IPS DF 4.7 (cell line): ENCODE data around the gene EFCAB8.

ENCODE experiments used
- DNase-seq: peaks from one replicate; pipeline ENCODE4 v3.0.0-alpha.2; 2013; ENCODE audit warnings: low spot score; ENCODE audit errors: extremely low read depth

The EFCAB8 gene

DNA sequence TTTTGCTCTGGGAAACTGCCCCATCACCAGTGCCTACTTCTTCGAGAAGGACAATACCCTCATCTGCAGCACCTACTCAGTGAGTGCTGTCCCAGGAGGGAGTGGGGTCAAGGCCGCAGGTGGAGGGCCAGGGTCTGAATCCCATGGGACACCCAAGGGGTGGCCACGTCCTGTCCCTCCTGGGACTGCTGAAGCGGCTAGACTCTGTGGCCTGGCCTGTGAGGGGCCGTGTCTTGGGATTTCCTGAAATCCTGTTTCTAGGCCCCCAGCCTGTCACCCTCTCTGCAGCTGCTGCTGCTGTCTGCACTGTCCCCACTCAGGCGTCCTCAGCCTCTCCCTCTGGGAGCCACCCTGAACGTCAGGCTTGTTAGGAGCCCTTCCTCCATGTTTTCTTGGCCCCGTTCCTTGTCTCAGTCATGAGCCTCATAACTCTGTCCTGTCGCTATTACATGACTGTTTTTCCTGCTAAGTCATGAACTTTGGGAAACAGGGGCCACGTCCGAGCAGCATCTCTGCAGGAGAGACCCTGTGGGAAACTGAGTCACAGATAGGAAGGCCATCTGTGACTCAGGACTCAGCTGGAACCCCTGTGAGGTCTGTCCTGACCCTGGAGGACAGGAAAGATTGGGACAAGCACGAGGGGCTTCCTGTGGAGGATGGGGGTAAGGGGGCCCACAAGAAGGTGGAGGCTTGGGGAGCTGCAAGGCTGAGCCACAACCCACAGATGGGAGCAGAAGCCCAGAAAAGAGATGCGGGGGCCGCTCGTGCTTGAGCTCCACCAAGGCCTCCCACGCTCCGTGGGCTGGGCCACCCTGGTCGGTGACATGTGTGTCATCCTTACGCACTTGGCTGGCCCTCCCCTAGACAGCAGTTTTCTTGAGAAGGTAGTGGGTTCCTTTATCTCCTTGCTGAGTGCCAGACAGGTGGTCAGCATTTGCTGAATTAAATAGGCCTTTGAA, 49.9 kb downstream of the EFCAB8 start:
- DNase-seq = no peak

DNA sequence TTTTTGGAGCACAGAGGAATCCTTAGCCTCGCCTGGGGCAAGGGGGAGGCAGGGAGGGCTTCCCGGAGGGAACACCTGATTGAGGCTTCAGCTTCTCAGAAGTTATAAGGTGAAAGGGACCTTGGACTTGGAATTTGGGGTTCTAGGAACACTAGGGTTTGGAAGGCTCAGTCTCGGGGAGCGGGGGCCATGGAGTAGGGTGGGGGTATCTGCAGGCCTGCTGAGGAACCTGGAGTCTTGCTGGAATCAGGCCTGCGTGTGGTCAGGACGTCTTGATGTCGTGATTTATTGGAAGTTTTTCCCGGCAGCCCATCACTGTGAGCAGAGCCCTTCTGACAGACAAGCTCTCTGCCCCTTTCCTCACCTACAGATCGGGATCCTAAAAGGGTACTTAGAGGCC, 50.7 kb downstream of the EFCAB8 start:
- no peak for DNase-seq

DNA sequence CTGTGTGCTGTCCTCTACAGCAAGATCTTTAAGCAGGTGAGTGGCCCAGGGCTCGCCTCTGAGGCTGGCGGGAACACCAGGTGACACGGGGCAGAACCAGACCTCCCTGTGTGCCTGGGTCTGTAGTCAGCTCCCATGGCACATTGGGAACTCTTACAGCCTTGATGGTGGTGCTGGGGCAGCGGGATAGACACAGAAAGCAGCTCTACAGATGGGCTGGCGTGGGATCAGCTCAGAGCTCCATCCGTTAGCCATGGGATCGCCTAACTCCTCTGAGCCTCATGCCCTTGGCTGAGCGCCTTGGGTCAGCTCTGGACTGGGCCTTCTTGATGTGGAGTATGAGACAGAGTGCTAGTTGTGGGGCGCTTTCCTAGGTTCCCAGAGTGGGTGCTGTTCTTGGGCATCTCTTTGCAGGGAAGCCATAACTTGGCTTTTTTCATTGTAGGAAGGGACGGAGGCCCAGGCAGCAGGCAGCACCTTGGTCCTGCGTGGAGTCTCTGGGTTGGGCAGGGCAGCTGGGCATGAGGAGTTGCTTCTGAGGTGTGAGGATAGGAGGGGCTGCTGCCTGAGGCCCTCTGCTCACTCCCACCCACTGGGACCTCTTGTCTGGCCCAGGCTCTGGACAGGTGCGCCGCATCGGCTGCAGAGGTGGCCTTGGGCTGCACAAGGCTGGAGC, 51.3 kb downstream of the EFCAB8 start:
- no peak for DNase-seq

DNA sequence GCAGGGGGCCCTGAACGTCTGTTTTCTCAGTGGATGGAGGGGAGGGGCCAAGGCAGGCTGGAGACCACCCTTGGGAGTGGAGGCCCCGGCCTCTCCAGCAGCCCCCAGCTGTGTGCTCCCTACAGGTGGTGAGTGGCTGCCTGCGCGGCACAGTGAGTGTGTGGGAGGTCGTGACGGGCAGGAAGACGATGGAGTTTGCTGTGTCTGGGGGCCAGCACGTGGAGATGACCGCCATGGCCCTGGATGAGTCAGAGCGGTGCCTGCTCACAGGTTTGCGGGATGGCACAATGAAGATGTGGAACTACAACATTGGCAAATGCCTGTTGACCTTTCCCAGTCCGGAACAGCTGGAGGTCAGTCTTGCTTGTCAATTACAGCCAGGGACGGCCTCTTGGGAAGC, 52.6 kb downstream of the EFCAB8 start:
- no peak for DNase-seq

DNA sequence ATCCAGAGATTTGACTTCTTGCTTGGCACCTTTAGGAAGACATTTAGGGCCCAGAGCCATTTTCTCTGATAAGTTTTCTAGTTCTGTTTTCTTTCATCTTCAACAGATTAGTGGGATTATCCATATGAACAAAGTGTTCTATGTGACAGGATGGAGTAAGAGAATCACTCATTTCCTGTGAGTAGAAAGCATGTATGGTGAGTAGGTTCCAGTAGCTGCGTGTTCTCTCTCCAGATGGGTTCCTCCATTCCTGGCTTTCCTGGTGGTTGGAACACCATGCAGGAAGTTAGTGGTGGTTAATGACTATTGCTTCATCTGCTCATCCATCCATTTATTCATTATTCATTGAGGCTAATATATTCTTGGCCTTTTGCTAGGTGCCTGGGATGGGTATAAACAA, 54.0 kb downstream of the EFCAB8 start:
- DNase-seq = no peak

DNA sequence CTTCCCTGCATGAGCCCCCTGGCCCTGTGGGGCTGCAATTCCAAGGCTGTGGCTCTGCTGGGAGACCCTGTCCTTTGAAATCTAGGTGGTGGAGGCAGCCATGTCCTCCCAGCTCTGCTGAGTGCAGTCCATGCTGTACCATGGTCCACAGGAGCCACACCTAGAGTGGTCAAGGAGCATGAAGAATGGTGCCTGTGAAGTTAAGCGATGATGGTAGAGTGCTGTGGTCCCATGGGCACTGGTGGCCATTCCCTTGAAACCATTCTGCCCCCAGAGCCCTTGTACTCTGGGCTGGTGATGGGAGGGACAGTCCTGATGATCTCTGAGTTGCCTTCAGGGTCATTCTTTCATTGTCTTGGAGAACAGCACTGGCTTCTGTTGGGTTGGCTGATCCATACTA, 55.3 kb downstream of the EFCAB8 start:
- no peak for DNase-seq

DNA sequence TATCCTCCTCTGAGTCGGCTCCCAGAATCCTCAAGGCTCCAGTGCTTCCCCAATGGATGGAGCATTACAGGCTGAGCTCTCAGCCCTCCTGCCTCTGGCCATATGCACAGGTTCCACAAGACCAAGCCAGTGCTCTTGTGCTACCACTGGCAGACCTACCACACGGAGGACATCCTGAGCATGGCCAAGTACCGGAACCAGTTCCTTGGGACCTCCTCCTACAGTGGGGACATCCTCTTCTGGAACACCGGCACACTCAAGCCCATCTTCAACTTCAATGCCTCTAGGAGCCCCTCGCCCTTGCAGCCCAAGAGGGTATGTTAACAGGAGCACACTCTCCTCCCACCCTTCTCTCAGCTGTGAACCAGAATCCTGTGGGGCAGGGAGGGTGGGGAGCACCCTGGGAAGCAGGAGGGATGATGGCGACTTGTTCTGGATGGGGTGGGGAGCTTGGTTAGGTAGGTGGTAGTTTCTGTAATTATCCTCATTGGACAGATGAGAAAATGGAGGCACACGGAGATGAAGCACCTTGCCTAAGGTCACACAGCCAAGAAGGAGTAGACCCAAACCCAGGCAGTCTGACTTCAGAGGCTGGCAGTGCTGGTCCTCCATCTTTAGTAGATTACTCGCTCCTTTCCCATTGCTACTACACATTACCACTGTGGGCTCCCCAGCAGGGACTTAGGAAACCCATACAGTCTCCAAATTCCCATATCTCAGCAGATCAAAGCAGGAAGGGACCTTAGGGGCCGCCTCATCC, 58.6 kb downstream of the EFCAB8 start:
- no peak for DNase-seq

DNA sequence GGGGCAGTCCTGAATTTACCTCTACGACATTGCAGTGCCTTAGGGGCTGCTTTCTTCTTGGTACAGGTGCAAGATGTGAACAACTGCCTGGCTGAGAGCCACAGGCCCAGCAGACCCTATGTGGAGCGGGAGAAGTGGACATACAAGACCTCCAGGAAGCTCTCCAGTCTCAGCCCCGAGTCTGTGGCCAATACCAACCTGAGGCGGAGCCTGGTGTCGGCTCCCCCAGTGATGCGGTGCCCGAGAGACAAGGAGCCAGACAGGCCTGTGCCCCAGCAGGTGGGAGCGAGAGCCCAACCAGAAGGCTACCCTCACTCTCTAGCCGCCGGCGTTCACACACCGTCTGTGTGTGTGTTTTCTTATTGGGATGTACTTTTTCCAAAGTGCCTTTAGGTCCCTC, 59.6 kb downstream of the EFCAB8 start:
- no peak for DNase-seq

DNA sequence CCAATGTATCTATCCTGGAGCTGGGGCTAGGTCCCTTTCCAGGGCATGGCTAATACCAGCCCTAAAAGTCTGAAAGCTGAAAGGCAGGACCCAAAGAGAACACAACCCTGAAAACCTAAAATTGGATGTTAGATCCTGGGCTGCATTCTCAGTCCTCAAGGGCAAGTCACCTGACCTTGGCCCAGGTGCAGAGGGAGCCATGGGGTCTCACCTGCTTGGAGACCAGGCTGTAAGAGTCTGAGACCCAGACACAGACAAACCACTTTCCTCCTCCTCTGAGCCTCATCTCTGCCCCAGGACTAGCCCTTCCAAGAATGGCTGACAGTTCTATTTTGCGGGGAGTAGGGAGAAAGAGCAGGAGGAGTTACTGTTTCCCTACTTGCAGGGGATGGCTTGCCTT, 60.0 kb downstream of the EFCAB8 start:
- DNase-seq = no peak

DNA sequence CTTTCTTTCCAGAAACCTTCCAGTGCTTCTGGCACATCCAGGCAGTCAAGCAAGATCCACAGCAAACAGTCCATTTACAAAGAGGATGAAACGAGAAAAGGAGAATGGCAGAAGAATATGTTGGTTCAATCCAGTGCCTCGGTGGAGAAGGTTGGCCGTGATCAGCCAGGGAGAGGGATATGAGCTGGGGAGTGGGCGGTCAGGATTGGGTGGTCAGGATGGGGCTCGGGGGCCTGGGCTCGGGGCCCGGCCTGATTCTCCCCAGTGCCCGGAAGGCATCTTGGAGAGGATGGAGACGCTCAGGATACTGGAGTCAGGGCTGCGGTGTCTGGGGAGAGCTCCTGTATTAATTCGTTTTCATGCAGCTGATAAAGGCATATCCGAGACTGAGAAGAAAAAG, 61.3 kb downstream of the EFCAB8 start:
- DNase-seq = no peak

DNA sequence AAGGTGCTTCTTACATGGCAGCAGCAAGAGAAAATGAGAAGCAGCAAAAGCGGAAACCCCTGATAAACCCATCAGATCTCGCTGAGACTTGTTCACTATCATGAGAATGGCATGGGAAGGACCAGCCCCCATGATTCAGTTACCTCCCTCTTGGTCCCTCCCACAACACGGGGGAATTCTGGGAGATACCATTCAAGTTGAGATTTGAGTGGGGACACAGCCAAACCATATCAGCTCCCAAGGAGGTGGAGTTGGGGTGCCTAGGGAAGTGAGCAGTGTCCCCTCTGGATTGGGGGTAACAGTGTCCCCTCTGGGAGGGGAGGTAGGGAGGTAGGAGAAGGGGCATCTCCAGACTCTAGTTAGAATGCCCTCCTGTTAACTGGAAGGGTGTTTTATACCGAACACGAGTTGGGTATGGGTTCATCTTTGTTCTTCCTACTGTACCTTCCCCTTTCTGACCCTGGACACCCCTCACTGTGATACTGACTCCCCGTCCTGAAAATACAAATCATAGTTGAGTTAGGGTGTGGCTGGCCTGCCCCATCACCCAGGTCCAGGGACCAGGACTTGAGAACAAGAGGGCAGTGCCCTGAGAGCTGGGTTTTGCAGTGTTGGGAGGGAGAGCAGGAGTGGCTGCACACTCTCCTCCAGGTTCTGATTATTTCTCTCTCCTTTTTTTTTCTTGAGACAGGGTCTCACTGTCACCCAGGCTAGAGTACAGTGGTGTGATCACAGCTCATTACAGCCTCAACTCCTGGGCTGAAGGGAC, 62.0 kb downstream of the EFCAB8 start:
- no peak for DNase-seq

DNA sequence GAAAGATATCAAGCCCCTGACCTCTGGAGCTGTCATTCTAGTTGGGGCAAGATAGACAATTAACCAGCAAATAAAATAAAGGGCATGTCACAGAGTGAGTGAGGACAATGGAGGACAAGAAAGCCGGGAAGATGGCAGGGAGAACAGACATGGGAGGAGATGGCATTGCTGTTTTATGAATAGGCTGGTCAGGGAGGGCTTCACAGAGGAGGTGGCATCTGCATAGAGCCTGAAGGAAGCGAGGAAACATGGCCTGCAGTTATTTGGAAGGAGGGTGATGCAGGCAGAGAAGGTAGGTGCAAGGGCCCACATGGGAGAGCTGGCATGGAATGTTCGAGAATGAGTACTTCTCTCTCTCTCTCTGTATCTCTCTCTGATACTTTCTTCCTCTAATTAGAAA, 63.7 kb downstream of the EFCAB8 start:
- no peak for DNase-seq

DNA sequence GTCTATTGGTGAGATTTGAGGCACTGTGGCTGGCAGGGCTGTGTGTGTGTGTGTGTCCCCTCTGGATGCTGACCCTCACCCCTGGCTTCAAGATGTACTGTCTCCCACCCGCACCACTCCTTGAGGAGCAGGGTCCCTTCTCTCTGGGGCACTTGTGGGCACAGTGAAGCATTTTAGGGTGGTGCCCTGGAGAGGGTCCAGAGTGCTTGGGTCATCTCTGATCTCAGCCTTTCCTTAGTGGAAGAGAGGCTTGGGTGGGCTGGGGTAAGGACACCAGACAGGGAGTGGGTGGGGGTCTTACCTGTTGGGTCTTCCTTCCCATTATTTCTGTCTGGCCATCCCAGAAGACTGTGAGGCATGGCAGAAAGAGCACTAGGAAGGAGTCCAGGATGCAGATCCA, 66.1 kb downstream of the EFCAB8 start:
- DNase-seq = no peak

DNA sequence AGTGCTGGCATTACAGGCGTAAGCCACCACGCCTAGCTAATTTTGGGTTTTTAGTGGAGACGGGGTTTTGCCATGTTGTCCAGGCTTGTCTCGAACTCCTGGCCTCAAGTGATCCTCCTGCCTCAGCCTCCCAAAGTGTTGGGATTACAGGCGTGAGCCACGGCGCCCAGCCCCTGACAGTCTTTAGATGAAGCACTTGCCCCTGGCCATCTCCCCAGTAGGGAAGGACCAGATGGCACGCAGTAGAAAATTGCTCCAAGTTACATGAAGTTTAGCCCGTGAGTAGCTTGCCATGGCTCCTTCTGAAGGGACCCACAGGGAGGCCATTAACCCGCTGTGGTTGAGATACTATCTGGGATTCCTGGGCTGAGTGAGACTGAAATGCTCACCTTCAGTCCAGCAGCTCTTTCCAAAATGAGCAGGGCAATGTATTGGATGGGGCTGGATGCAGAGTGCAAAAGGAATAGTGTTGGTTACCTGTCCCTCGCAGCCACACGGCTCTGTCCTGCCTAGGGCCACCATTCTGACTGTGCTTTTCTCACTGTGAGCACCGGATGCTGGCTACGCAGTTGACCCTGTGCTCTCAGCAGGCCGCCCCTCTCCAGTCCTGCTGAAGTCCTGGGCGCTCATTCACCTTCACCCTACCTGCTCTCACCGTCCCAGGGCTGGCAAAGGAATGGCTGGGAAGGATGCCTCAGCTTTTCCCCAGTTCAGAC, 66.9 kb downstream of the EFCAB8 start:
- no peak for DNase-seq

DNA sequence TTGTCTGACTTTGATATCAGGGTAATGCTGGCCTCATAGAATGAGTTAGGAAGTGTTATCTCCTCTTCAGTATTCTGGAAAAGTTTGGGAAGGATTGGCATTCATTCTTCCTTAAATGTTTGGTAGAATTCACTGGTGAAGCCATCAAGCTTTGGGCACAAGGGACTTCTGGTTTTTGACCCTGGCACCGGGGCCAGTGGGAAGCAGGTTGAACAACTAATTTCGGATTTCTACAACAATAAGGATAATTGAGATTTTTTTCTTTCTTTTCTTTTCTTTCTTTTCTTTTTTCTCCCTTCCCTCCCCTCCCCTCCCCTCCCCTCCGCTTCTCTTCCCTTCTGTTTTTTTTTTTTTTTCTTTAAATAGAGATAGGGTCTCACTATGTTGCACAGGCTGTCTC, 70.4 kb downstream of the EFCAB8 start:
- no peak for DNase-seq

DNA sequence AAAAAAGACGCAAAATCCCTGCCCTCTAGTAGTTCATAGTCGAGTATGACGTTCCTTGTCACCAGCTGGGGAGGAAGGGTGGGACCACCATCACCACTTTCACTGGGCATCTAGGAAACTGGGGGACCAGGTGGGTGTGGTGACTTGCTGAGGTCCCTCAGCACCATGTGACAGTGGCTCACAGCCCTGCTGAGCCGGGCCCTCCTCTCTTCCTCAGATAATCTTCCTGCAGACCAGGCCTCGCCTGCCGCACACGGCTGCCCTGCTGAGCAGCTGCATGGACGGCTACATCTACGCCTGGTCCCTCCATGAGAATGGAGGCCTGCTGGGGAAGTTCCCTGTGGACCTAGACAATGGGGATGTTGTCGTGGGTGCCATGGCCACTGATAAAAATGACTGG, 71.5 kb downstream of the EFCAB8 start:
- no peak for DNase-seq

DNA sequence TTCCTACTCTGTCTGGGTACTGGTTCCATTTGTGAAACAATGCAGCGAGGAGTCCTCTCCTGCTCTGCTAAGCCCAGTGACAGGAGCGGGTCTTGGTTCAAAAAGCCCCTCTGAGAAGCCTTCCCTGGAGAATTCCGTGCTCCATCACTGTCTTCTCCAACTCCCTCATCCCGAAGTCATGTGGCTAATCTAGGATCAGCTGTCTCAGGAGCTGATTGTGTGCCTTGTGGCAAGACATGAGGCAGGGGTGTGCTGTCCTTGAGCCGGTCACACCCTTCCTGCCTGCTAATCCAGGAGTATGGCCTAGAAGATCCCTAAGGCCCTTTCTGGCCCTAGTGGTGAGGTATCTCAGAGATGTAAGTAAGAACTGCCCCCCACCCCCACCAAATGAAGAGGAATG, 72.0 kb downstream of the EFCAB8 start:
- no peak for DNase-seq

DNA sequence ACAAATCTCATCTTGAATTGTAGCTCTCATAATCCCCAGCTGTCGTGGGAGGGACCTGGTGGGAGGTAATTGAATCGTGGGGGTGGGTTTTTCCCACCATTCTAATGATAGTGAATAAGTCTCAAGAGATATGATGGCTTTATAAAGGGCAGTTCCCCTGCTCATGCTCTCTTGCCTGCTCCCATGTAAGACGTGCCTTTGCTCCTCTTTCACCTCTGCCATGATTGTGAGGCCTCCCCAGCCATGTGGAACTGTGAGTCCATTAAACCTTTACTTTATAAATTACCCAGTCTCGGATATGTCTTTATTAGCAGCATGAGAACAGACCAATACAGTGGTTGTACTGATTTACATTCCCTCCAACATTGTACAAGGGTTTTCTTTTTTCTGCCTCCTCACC, 75.9 kb downstream of the EFCAB8 start:
- no peak for DNase-seq

DNA sequence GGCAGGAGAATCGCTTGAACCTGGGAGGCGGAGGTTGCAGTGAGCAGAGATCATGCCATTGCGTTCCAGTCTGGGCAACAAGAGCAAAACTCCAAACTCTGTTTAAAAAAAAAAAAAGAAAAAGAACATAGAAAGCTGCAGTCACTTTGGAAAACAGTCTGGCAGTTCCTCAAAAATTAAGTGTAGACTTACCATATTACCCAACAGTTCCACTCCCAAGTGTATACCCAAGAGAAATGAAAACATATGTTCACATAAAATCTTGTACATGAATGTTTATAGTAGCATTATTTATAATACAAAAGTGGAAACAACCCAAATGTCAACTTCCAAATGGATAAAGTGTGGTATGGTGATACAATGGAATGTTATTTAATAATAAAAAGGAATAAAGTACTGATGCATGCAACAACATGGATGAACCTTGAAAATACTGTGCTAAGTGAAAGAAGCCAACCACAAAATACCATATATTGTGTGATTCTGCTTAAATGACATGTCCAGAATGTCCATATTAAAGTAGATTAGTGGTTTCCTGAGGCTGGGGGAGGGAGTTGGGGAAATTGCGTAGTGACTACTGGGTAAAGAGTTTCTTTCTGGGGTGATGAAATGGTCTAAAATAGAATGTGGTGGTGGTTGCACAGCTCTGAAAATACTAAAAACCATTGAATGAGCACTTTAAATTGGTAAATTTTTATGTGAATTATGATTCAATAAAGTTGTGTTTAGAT, 82.6 kb downstream of the EFCAB8 start:
- DNase-seq = no peak

DNA sequence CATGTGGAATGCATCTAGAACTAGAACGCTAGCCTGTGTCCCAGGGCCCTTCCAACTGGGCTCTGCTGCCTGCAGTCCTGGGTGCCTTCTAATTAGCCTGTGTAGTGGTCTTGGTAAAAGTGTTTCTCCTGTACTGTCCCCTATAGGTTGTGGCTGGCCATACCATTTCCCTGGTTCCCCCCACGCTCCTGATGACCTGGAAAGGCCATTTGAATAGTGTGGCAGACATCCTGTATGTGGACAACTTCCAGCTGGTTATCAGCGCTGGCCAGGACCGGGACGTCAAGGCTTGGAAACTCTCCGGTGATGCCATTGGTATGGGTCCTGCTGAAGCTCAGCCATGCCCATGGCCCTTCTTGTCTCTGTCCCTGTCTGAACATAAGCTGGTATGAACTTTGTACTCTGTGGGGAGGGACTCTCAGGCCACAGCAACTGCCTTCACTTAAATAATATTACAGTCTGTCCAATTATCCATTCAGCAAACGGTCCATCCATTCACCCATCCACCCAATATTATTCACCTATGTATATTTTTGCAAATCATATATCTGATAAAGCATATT, 84.8 kb downstream of the EFCAB8 start:
- DNase-seq = no peak
